Measurements from ENCODE around the gene AQR. TPM values are rescaled to one million over a fixed set of nuclear protein-coding genes. Genes with fewer than 3 reads are reported as not detected.

Gene AQR
- total RNA-seq, 1 experiment from 2014 or later = 54.4 TPM

DNA sequence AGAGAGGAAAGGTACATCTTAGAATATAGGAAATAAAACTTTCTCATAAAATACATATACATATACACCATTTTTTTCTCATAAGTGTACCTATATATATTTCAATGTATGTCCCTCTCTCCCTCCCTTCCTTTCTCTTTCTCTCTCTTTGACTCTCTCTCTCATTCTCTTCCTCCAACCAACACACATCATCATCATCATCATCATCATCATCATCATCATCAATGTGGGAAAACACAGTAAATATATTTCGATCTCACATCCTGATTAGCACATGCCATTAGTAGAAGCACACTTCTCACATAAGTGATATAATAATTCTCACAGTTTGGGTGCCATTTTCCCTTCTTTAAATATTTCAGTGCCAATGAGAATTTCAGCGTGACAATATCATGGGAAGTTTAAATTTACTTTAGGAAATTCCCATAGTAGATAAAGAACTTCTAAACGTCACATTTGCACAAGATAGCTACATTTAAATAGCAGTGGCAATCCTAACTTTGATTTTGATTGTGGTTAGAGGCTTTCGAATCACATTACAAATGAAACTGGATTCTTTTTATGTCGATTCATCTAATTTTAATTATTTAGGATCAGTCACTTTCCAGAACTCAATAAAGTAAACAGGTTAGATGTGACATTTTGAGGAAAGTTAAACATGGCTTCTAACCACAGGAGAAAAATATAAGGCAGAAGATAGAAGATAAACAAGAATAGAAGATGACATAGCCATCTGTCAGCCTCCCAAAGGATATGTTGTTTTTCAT, 141.2 kb downstream of the AQR start:
- Mint-ChIP-seq H3K4me3 (no peak overlapping the region), H3K27me3 (ENCODE audit: low read depth) (no peaks in the 10 kb centered on the region; the same call in 1 of the 2 replicates), H3K36me3 (ENCODE audit: insufficient read depth in 1 of 3, low read depth in 3 of 3) (no peaks in the 10 kb centered on the region), H3K27ac (no peak overlapping the region), H3K9me3 (peaks cover 0 to 2% of the 10 kb centered on the region in 2 experiments; a peak in 1 of 5 replicates), H3K4me1 (peaks cover 4 to 5% of the 10 kb centered on the region in 2 experiments; a peak in 1 of 4 replicates)
- Histone ChIP-seq H4K8ac (replicated peaks; ENCODE audit: insufficient read length, low read depth, low read length) (no peak overlapping the region), H4K5ac (ENCODE audit: insufficient read length, low read depth, low read length) (no peak overlapping the region), H2AFZ (ENCODE audit: low read length) (no peak overlapping the region), H3K79me2 (ENCODE audit: insufficient read depth, low read length) (no peaks in the 10 kb centered on the region), H2BK20ac (ENCODE audit: low read depth, low read length, poor library complexity, severe bottlenecking) (no peak overlapping the region), H3K23me2 (ENCODE audit: insufficient read length, low read depth, low read length, poor library complexity, severe bottlenecking) (no peaks in the 10 kb centered on the region), H3K79me1 (ENCODE audit: insufficient read depth, low read depth, low read length, poor library complexity, severe bottlenecking) (no peaks in the 10 kb centered on the region), H3K9me3 (ENCODE audit: control insufficient read depth, low read depth, low read length) (no peaks in the 10 kb centered on the region), H3K9ac (ENCODE audit: extremely low read depth, insufficient read length, low read length) (no peak overlapping the region), H3K56ac (ENCODE audit: insufficient read length, low read depth, low read length) (no peak overlapping the region), H3K27ac (ENCODE audit: insufficient read length, low read depth, low read length) (no peak overlapping the region), H3T11ph (ENCODE audit: low read length) (no peak overlapping the region), H2BK5ac (ENCODE audit: insufficient read length, low read length) (no peak overlapping the region), H2BK15ac (ENCODE audit: low read depth, low read length) (no peak overlapping the region), H3K14ac (ENCODE audit: insufficient read depth, low read length) (no peak overlapping the region), H3K18ac (ENCODE audit: insufficient read length, low read depth, low read length) (no peak overlapping the region), H3K23ac (ENCODE audit: insufficient read length, low read depth, low read length) (no peak overlapping the region), H2AK5ac (ENCODE audit: insufficient read length, low read length) (no peak overlapping the region), H2BK120ac (ENCODE audit: low read depth, low read length, poor library complexity, severe bottlenecking) (no peak overlapping the region), H3K27me3 (ENCODE audit: insufficient read depth, low read length) (no peaks in the 10 kb centered on the region; the same call in 1 of the 2 replicates), H3K4me2 (ENCODE audit: insufficient read depth, insufficient read length, low read length) (no peak overlapping the region), H2BK12ac (ENCODE audit: insufficient read length, low read depth, low read length) (no peak overlapping the region), H3K4me1 (ENCODE audit: insufficient read depth, low read length) (no peaks in the 10 kb centered on the region), H3K4ac (ENCODE audit: low read depth, low read length) (no peak overlapping the region), H4K20me1 (ENCODE audit: control insufficient read depth, insufficient read depth, insufficient read length) (no peaks in the 10 kb centered on the region), H4K91ac (ENCODE audit: insufficient read length, low read depth, low read length) (no peak overlapping the region)
- no peak for DNase-seq
- TF ChIP-seq, protein P1, sequence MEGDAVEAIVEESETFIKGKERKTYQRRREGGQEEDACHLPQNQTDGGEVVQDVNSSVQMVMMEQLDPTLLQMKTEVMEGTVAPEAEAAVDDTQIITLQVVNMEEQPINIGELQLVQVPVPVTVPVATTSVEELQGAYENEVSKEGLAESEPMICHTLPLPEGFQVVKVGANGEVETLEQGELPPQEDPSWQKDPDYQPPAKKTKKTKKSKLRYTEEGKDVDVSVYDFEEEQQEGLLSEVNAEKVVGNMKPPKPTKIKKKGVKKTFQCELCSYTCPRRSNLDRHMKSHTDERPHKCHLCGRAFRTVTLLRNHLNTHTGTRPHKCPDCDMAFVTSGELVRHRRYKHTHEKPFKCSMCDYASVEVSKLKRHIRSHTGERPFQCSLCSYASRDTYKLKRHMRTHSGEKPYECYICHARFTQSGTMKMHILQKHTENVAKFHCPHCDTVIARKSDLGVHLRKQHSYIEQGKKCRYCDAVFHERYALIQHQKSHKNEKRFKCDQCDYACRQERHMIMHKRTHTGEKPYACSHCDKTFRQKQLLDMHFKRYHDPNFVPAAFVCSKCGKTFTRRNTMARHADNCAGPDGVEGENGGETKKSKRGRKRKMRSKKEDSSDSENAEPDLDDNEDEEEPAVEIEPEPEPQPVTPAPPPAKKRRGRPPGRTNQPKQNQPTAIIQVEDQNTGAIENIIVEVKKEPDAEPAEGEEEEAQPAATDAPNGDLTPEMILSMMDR (conservative IDR thresholded peaks at IDR 0.05) = no peak
- no CpG with 5 or more reads among the region's 5 CpGs for WGBS (ENCODE audit: extremely low coverage, insufficient read length, low lambda C conversion rate)
